ENCODE results near the gene MIGA1. TPM values are rescaled to one million over a fixed set of nuclear protein-coding genes. Genes with fewer than 3 reads are reported as not detected.

Gene MIGA1
- total and polyA plus RNA-seq, 9 of the 15 experiments (the other 6 are each of a cell fraction or from before 2014, with no cell fraction given): 1.6 to 5.1 (median 2.9) TPM

DNA sequence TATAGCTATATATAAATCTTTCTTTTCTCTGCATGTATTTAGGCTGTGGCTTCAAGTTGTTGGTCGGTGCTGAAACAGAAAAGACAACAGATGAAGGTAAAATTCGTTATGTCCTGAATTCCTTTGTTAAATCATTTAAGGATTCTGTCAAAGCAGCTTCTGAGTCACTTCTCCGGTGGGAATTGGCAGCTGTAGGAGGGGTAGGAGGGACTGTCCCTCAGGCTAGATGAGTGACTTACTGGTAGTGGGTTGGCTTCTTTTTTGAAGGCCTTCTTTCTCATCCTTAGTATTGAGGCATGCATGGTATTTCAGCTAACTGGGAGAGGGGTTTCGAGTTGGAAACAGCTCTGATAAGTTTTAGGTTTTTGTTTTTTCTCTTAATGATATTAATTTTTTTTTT lies 86.8 kb downstream of the MIGA1 start:
- Histone ChIP-seq H4K20me1 (replicated peaks; ENCODE audit: control insufficient read depth, insufficient read depth, low read length) (no peaks in the 10 kb centered on the region), H3K9ac (ENCODE audit: insufficient read depth in 1 of 2, low read depth in 2 of 2, low read length in 2 of 2) (no peak overlapping the region), H3K27me3 (ENCODE audit: control insufficient read depth in 2 of 2, insufficient read depth in 2 of 2, low read length in 2 of 2) (no peaks in the 10 kb centered on the region), H2AFZ (ENCODE audit: low read depth, low read length) (no peak overlapping the region), H3K27ac (ENCODE audit: extremely low read depth, low read depth, low read length) (no peak overlapping the region), H3K4me1 (replicated peaks in 1 of 2; ENCODE audit: control insufficient read depth in 2 of 2, insufficient read depth in 2 of 2, low read length in 2 of 2) (no peaks in the 10 kb centered on the region), H3K9me3 (replicated peaks; ENCODE audit: control insufficient read depth, insufficient read depth, low read depth, low read length) (no peaks in the 10 kb centered on the region), H3K4me3 (no peak overlapping the region), H3K36me3 (ENCODE audit: control insufficient read depth, insufficient read depth, low read length) (peaks cover 13% of the 10 kb centered on the region; the same call in 1 of the 3 replicates), H3K9me1 (ENCODE audit: control insufficient read depth, insufficient read depth, low read length) (no peaks in the 10 kb centered on the region), H3K79me2 (ENCODE audit: control insufficient read depth, insufficient read depth, low read length) (no peaks in the 10 kb centered on the region), H3K4me2 (ENCODE audit: insufficient read depth, low read length) (no peak overlapping the region)
- no TSS peak for BruUV-seq (replicated peaks)
- FAIRE-seq: no peak
- no peak for ATAC-seq
- CTCF ChIA-PET (ENCODE audit: low intra/inter-chr PET ratio): no interaction called here
- intact Hi-C loops (cut with micrococcal nuclease) (no loop called here), in situ Hi-C loops (cut with MboI) (no loop called here)
- no peak for TF ChIP-seq RBM39 (optimal IDR thresholded peaks at IDR 0.05; ENCODE audit: low read depth, low read length)
- no peak for TF ChIP-seq NFIX (CRISPR knock-in tag; IDR thresholded peaks at IDR 0.05; ENCODE audit: low read depth)
- no peak for TF ChIP-seq ZNF232 (CRISPR knock-in tag; IDR thresholded peaks at IDR 0.05)
- TF ChIP-seq GTF2A2 (tag; IDR thresholded peaks at IDR 0.05): no peak
- TF ChIP-seq GABPB1 (CRISPR knock-in tag; IDR thresholded peaks at IDR 0.05): no peak
- no peak for TF ChIP-seq SIX5 (IDR thresholded peaks at IDR 0.05; ENCODE audit: borderline replicate concordance in 1 of 2, insufficient read depth in 1 of 2, low read depth in 1 of 2, low read length in 2 of 2)
- POLR2A ChIA-PET: no interaction called here
- 42% methylated on average over 4 of the region's 4 CpGs for WGBS (ENCODE audit: insufficient coverage, low coverage, missing lambda C conversion rate)
- DNase-seq (ENCODE audit: extremely low read depth in 1 of 4, low spot score in 3 of 4): no peak

DNA sequence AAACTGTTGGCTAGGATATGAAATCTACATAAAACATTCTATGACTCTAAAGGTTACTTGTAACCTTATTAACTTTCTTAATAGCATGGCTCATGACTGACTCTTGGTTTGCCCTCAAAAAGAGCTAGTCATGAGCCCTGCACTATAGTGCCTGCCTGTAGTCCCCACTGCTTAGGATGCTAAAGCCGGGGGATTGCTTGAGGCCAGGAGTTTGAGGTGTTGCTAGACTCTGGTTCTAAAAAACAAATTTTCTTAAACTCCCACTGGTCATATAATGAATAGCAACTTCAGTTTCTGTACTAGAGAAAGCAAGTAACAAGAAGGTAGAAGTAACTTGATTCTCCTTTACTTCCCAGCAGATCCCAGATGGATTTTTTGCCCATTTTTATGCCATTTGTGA lies 93.2 kb downstream of the MIGA1 start:
- H3K27ac ChIP-seq (ENCODE audit: extremely low read depth, low read depth, low read length): no peak overlapping the region

More for the DNA sequence above, 93.2 kb downstream of the MIGA1 start:
- no TSS peak for BruUV-seq (replicated peaks)
- no peak overlapping the region for H2AFZ ChIP-seq (ENCODE audit: low read depth, low read length)
- H3K9me3 ChIP-seq (replicated peaks; ENCODE audit: control insufficient read depth, insufficient read depth, low read depth, low read length): no peaks in the 10 kb centered on the region
- 80% methylated on average over 1 of the region's 1 CpG for WGBS (ENCODE audit: insufficient coverage, low coverage, missing lambda C conversion rate)
- no peaks in the 10 kb centered on the region for H3K79me2 ChIP-seq (ENCODE audit: control insufficient read depth, insufficient read depth, low read length)
- ChIA-PET POLR2A (no interaction called here), CTCF (ENCODE audit: low intra/inter-chr PET ratio) (no interaction called here)
- intact Hi-C loops (cut with micrococcal nuclease) (no loop called here), in situ Hi-C loops (cut with MboI) (no loop called here)
- DNase-seq (ENCODE audit: extremely low read depth in 1 of 4, low spot score in 3 of 4): no peak
- TF ChIP-seq, protein P1, sequence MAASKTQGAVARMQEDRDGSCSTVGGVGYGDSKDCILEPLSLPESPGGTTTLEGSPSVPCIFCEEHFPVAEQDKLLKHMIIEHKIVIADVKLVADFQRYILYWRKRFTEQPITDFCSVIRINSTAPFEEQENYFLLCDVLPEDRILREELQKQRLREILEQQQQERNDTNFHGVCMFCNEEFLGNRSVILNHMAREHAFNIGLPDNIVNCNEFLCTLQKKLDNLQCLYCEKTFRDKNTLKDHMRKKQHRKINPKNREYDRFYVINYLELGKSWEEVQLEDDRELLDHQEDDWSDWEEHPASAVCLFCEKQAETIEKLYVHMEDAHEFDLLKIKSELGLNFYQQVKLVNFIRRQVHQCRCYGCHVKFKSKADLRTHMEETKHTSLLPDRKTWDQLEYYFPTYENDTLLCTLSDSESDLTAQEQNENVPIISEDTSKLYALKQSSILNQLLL (CRISPR knock-in tag; IDR thresholded peaks at IDR 0.05; ENCODE audit: borderline replicate concordance): no peak
- TF ChIP-seq LARP7 (IDR thresholded peaks at IDR 0.05) (no peak), FOXK2 (conservative IDR thresholded peaks at IDR 0.05 in 1 of 2, IDR thresholded peaks at IDR 0.05 in 1 of 2; ENCODE audit: low read depth in 2 of 2) (no peak), KHSRP (IDR thresholded peaks at IDR 0.05) (no peak), TCFL5 (CRISPR knock-in tag; conservative IDR thresholded peaks at IDR 0.05) (no peak), ZNF79 (CRISPR knock-in tag; IDR thresholded peaks at IDR 0.05; ENCODE audit: low read depth) (no peak)
- TF ChIP-seq, protein P2, sequence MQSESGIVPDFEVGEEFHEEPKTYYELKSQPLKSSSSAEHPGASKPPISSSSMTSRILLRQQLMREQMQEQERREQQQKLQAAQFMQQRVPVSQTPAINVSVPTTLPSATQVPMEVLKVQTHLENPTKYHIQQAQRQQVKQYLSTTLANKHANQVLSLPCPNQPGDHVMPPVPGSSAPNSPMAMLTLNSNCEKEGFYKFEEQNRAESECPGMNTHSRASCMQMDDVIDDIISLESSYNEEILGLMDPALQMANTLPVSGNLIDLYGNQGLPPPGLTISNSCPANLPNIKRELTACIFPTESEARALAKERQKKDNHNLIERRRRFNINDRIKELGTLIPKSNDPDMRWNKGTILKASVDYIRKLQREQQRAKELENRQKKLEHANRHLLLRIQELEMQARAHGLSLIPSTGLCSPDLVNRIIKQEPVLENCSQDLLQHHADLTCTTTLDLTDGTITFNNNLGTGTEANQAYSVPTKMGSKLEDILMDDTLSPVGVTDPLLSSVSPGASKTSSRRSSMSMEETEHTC (IDR thresholded peaks at IDR 0.05): no peak
- FAIRE-seq: no peak
- no peak overlapping the region for H3K9ac ChIP-seq (ENCODE audit: insufficient read depth in 1 of 2, low read depth in 2 of 2, low read length in 2 of 2)
- H3K4me3 ChIP-seq: no peak overlapping the region
- H3K4me1 ChIP-seq (replicated peaks in 1 of 2; ENCODE audit: control insufficient read depth in 2 of 2, insufficient read depth in 2 of 2, low read length in 2 of 2): no peaks in the 10 kb centered on the region
- H3K9me1 ChIP-seq (ENCODE audit: control insufficient read depth, insufficient read depth, low read length): no peaks in the 10 kb centered on the region
- H3K27me3 ChIP-seq (ENCODE audit: control insufficient read depth in 2 of 2, insufficient read depth in 2 of 2, low read length in 2 of 2): no peaks in the 10 kb centered on the region
- ATAC-seq: peak; percentile 63
- no peak overlapping the region for H3K4me2 ChIP-seq (ENCODE audit: insufficient read depth, low read length)
- no peaks in the 10 kb centered on the region for H4K20me1 ChIP-seq (replicated peaks; ENCODE audit: control insufficient read depth, insufficient read depth, low read length)
- peaks cover 7% of the 10 kb centered on the region; the same call in 1 of the 3 replicates for H3K36me3 ChIP-seq (ENCODE audit: control insufficient read depth, insufficient read depth, low read length)

All from K562 (cell line).